Heart left ventricle (tissue), 16 donors: ENCODE results near the gene ANXA8. TPM values are rescaled to one million over a fixed set of nuclear protein-coding genes. Genes with fewer than 3 reads are reported as not detected.

Source experiments
- ATAC-seq, 4 donors: fragments of 200-7000 bp; cut with Tn5 transposase; one replicate each; pipeline ENCODE4 v1.9.1; 2020 to 2022; ENCODE audit warnings: moderate library complexity in 4 of 4, mild to moderate bottlenecking in 3 of 4, moderate number of reproducible peaks in 1 of 4
- DNase-seq, 5 donors: peaks; one replicate each; pipeline ENCODE4 v3.0.0-alpha.2; 2020
- H3K27ac ChIP-seq, 12 donors: fragments of 200-600 bp; sonication (generic) in 4 of 12; one replicate each; pipeline versions ENCODE4 v1.5.0 to v1.8.0; 2016 to 2022; ENCODE audit warnings: mild to moderate bottlenecking in 2 of 12
- H3K27me3 ChIP-seq, 9 donors: fragments of 200-600 bp; sonication (generic) in 2 of 9; one replicate each; pipeline versions ENCODE4 v1.5.1 to v1.8.0; 2016 to 2022; ENCODE audit warnings: mild to moderate bottlenecking in 3 of 9
- H3K36me3 ChIP-seq, 9 donors: fragments of 200-600 bp; sonication (generic) in 2 of 9; one replicate each; pipeline versions ENCODE4 v1.5.0 to v1.8.0; 2018 to 2022; ENCODE audit warnings: mild to moderate bottlenecking in 2 of 9
- H3K4me1 ChIP-seq, 12 donors: fragments of 200-600 bp; sonication (generic) in 4 of 12; one replicate each; pipeline versions ENCODE4 v1.5.0 to v1.8.0; 2016 to 2022; ENCODE audit warnings: mild to moderate bottlenecking in 3 of 12
- H3K4me3 ChIP-seq, 12 donors: fragments of 200-600 bp; sonication (generic) in 4 of 12; one replicate each; pipeline versions ENCODE4 v1.5.0 to v1.8.0; 2017 to 2022; ENCODE audit warnings: mild to moderate bottlenecking in 9 of 12, moderate library complexity in 4 of 12
- H3K9me3 ChIP-seq, 12 donors: fragments of 200-600 bp; sonication (generic) in 4 of 12; one replicate each; pipeline versions ENCODE4 v1.5.0 to v1.8.0; 2016 to 2022; ENCODE audit warnings: mild to moderate bottlenecking in 1 of 12
- POLR2A ChIP-seq, 2 donors: fragments of 450-650 bp; IDR thresholded peaks; one replicate each; pipeline ENCODE4 v1.6.1; 2017; ENCODE audit warnings: antibody characterized with exemption in 2 of 2, mild to moderate bottlenecking in 2 of 2, moderate library complexity in 2 of 2
- WGBS, 4 donors: extraction: QIAGEN DNeasy Blood & Tissue Kit in 2 of 4; methylation state at CpG; one replicate each; pipeline versions ENCODE4 v1.1.5 to v1.1.7; 2013 to 2018; 5-methylcytosine and 5-hydroxymethylcytosine counted together
- intact Hi-C, 10 donors: fragments of 100-400 bp; cut with DNase I; formaldehyde crosslinking; loops; one replicate each; pipeline versions ENCODE4 v1.11.1 to v1.14.2; 2022
- polyA plus RNA-seq, 2 donors: library from polyadenylated mRNA; stranded (reverse); fragments of 200-250 nt; gene quantifications; one replicate each; pipeline ENCODE4 v1.2.3, GENCODE V29; 2013
- total RNA-seq, 9 donors: library from RNA; depleted of rRNA in 2 of 9; stranded (reverse); fragments of >200 nt in 2 of 9; fragmentation: NEBNext Ultra II Directional in 3 of 9; extraction: Animal tissue kit (Norgen Biotek cat#: 25700) in 3 of 9; gene quantifications; one replicate each; pipeline versions ENCODE4 v1.1.0 to v1.2.4, GENCODE V29; 2016 to 2023
- TF ChIP-seq, protein P1 (sequence below), 12 donors: fragments of 200-600 bp; sonication (generic) in 4 of 12; IDR thresholded peaks; one replicate each; pipeline versions ENCODE4 v1.5.0 to v1.8.0; 2018 to 2022; ENCODE audit warnings: antibody characterized with exemption in 12 of 12, mild to moderate bottlenecking in 5 of 12
- donor health status: ischemic (EF 13 %, LVEDD 7.1; RV severe dilation, severe dysfunction).
- donor health status: healthy with polysubstance abuse.
- donor health status: DM: no; HTN: yes; CAD: no.
- donor health status: DM: no; HTN: no; CAD: no.
- donor health status: ischemic (EF 25% LVEDD 6.9; RV normal size, moderate dysfunction).
- donor health status: ischemic (EF 25% LVEDD 5.7; RV mildly dilated, moderate dysfunction).
- donor health status: healthy.
- donor health status: DM: yes; HTN: yes; CAD: no.
- donor health status: ischemic (EF 35%, LVEDD 5.7; RV mildly dilated, moderate dysfunction).
- donor health status: nonischemic (EF 11% LVEDD 7.7; RV severe dilation, severe dysfunction).
- donor health status: DM: yes; HTN: yes; CAD: no.
- donor health status: PGD.
- donor health status: ischemic (EF 29% LVEDD 5.4; RV normal size, mild dysfunction).
- donor health status: nonischemic (EF 23%, LVEDD 6.1; RV moderate dilation, normal function).

ANXA8 gene
- total and polyA plus RNA-seq, 11 donors: 0.15 to 52.4 (median 0.31) TPM; not detected in 6

DNA sequence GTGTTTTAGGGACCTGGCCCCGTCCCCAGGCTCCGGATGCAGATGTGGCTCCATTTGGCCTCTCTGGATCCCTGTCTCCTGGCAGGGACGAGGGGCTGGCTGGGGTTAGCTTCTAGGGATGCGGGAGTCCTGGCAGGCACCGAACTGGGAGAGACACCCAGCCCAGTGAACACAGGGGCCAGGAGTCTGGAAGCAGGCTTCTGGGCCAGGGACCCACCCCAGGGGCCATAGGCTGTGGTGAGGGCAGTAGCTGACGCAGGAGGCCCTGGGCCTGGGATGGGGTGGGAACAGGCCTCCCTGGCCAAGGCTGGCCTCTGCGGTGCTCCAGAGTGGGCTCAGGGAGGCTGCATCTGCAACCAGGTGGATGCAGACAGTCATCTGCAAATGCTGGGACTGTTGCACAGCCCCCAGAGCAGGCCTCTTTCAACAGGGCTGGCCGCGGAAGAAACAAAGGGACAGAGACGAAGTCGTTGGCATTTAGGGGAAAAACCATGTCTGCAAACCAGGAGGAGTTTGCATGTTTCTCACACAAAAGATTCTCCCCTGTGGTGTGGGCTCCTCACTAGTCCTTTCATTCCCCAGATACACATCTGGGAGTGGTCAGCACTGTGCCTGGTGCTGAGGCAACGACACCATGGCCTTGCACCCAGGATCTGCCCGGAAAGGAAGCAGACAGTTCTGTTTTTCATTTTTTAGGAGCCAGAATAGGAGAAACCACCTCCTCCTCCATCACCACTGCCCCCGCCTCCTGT lies 63.4 kb downstream of the ANXA8 start:
- H3K27ac ChIP-seq: no peak overlapping the region
- H3K4me3 ChIP-seq: no peak overlapping the region
- intact Hi-C loops: no loop called here
- H3K4me1 ChIP-seq: no peaks in the 10 kb centered on the region
- TF ChIP-seq POLR2A (IDR thresholded peaks at IDR 0.05): no peak
- TF ChIP-seq, protein P1, sequence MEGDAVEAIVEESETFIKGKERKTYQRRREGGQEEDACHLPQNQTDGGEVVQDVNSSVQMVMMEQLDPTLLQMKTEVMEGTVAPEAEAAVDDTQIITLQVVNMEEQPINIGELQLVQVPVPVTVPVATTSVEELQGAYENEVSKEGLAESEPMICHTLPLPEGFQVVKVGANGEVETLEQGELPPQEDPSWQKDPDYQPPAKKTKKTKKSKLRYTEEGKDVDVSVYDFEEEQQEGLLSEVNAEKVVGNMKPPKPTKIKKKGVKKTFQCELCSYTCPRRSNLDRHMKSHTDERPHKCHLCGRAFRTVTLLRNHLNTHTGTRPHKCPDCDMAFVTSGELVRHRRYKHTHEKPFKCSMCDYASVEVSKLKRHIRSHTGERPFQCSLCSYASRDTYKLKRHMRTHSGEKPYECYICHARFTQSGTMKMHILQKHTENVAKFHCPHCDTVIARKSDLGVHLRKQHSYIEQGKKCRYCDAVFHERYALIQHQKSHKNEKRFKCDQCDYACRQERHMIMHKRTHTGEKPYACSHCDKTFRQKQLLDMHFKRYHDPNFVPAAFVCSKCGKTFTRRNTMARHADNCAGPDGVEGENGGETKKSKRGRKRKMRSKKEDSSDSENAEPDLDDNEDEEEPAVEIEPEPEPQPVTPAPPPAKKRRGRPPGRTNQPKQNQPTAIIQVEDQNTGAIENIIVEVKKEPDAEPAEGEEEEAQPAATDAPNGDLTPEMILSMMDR (IDR thresholded peaks at IDR 0.05): no peak
- ATAC-seq (no peak), DNase-seq (no peak)
- no peaks in the 10 kb centered on the region for H3K9me3 ChIP-seq
- no peaks in the 10 kb centered on the region for H3K36me3 ChIP-seq
- WGBS, 4 donors: 78 to 84% (median 80%) methylated on average over 11 to 14 of the region's 14 CpGs
- no peaks in the 10 kb centered on the region for H3K27me3 ChIP-seq

DNA sequence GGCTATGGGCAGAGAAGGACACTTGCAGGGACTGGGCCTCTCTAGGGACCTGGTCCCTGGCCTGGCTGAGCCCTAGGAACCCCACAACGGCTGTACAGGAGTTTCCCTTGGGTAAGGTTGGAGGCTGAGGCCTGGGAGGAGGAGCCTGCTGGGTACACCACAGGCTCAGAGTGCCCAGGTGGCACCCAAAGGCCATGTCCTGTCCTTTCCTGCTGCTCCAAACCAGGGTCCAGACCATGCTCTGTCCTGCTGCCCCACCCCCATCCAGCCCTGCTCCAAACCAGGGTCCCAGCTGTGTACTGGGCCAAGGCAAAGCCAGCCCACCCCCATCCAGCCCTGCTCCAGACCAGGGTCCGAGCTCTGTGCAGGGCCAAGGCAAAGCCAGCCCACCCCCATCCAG lies 64.5 kb downstream of the ANXA8 start:
- Histone ChIP-seq H3K4me1 (no peaks in the 10 kb centered on the region), H3K27me3 (no peaks in the 10 kb centered on the region), H3K4me3 (no peak overlapping the region), H3K9me3 (no peaks in the 10 kb centered on the region), H3K36me3 (no peaks in the 10 kb centered on the region), H3K27ac (no peak overlapping the region)
- no peak for TF ChIP-seq POLR2A (IDR thresholded peaks at IDR 0.05)
- TF ChIP-seq, protein P1 (IDR thresholded peaks at IDR 0.05): no peak
- DNase-seq (no peak), ATAC-seq (no peak)
- intact Hi-C loops: no loop called here
- WGBS, 4 donors: 78 to 100% (median 85%) methylated on average over 1 to 2 of the region's 2 CpGs

DNA sequence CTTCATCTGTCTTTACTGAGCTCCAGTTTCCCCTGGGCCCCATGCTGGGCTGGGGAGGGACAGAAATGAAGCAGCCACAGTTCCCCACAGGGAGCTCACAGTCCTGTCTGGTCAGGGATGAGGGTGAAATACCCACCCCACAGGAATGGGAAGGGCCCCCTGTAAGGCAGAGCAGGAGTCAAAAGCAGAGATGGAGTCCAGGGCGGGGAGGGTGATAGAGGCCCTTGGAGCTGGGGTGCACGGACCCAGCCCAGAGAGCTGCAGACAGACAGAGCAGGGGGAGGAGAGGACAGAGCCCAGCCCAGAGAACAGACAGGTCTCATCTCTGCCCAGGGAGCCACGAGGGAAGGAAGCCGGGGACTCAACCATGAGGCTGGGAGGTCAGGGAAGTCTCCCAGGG lies 64.9 kb downstream of the ANXA8 start:
- ATAC-seq: no peak
- WGBS, 4 donors: 80 to 87% (median 83%) methylated on average over 4 of the region's 4 CpGs
- no peak for TF ChIP-seq POLR2A (IDR thresholded peaks at IDR 0.05)
- TF ChIP-seq, protein P1 (IDR thresholded peaks at IDR 0.05): no peak
- DNase-seq: no peak
- Histone ChIP-seq H3K27me3 (no peaks in the 10 kb centered on the region), H3K4me3 (no peak overlapping the region), H3K9me3 (no peaks in the 10 kb centered on the region), H3K4me1 (no peaks in the 10 kb centered on the region), H3K36me3 (no peaks in the 10 kb centered on the region), H3K27ac (no peak overlapping the region)
- intact Hi-C loops: no loop called here

DNA sequence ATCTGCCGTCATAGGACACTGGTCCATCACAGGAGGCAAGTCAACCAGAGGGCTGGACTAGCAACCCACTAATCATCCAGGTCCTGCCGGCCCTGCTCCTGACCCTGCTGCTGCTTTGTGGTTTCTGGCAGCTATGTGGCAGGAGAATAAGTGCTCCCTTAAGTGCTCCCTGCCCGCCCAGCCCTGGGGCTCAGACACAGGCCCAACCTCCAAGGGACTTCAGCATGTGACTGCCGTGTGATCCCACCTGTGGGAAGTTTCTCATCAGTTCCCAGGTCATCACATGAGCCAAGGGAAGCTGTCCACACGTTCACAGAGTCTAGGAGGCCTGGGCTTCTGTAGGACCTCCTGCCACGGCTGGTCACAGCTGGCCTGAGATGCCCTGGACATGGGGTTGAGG lies 65.6 kb downstream of the ANXA8 start:
- H3K36me3 ChIP-seq: no peaks in the 10 kb centered on the region
- H3K4me3 ChIP-seq: no peak overlapping the region
- no peak overlapping the region for H3K27ac ChIP-seq
- WGBS, 4 donors: 87 to 97% (median 90%) methylated on average over 4 to 6 of the region's 6 CpGs
- no peaks in the 10 kb centered on the region for H3K4me1 ChIP-seq
- intact Hi-C loops: no loop called here
- TF ChIP-seq, protein P1 (IDR thresholded peaks at IDR 0.05): no peak
- no peak for TF ChIP-seq POLR2A (IDR thresholded peaks at IDR 0.05)
- H3K9me3 ChIP-seq: no peaks in the 10 kb centered on the region
- no peaks in the 10 kb centered on the region for H3K27me3 ChIP-seq
- no peak for ATAC-seq
- no peak for DNase-seq

Other genes with a start within 250 kb of the ANXA8 start
- 1 to 10 TPM in 1 of 9 donors, under 1 TPM in 6, not detected in 2; 0.22 to 1.6 (median 0.34) TPM for gene GDF10, start 183.9 kb downstream of the ANXA8 start, total RNA-seq
- gene GDF10, start 183.9 kb downstream of the ANXA8 start, polyA plus RNA-seq: under 1 TPM in 1 of 2 donors, not detected in 1; 0.19 TPM
- gene GDF2, start 161.7 kb downstream of the ANXA8 start, total RNA-seq: not detected
- gene GDF2, start 161.7 kb downstream of the ANXA8 start, polyA plus RNA-seq: not detected
- not detected for gene RBP3, start 135.8 kb downstream of the ANXA8 start, total RNA-seq
- gene RBP3, start 135.8 kb downstream of the ANXA8 start, polyA plus RNA-seq: not detected
- gene ZNF488, start 99.8 kb downstream of the ANXA8 start, total RNA-seq: under 1 TPM in 4 of 9 donors, not detected in 5; 0.06 to 0.25 (median 0.11) TPM
- under 1 TPM in 1 of 2 donors, not detected in 1; 0.07 TPM for gene ZNF488, start 99.8 kb downstream of the ANXA8 start, polyA plus RNA-seq
- gene FAM25G, start 7.6 kb upstream of the ANXA8 start, total RNA-seq: not detected
- not detected for gene FAM25G, start 7.6 kb upstream of the ANXA8 start, polyA plus RNA-seq
- gene AGAP9, start 39.5 kb upstream of the ANXA8 start, total RNA-seq: 1 to 10 TPM in 8 of 9 donors, under 1 TPM in 1; 0.64 to 7.4 (median 2.0) TPM
- 1 to 10 TPM; 1.9 to 8.1 TPM for gene AGAP9, start 39.5 kb upstream of the ANXA8 start, polyA plus RNA-seq